C4-2B (cell line): Measurements from ENCODE around the gene EMD.
A peak's percentile ranks its signal among the peaks of the same experiment; 100 is the strongest.

Experiments
- H3K27ac ChIP-seq: fragments of 450-650 bp; 2 replicates; pipeline ENCODE4 v1.5.1; 2017
- ZFX ChIP-seq: fragments of 450-650 bp; IDR thresholded peaks from 2 replicates; pipeline ENCODE4 v1.6.1; 2017
- TF ChIP-seq, protein P1 (sequence below): fragments of 450-650 bp; conservative IDR thresholded peaks from 2 replicates; pipeline ENCODE4 v1.5.1; 2017; ENCODE audit warnings: mild to moderate bottlenecking

Gene EMD

DNA sequence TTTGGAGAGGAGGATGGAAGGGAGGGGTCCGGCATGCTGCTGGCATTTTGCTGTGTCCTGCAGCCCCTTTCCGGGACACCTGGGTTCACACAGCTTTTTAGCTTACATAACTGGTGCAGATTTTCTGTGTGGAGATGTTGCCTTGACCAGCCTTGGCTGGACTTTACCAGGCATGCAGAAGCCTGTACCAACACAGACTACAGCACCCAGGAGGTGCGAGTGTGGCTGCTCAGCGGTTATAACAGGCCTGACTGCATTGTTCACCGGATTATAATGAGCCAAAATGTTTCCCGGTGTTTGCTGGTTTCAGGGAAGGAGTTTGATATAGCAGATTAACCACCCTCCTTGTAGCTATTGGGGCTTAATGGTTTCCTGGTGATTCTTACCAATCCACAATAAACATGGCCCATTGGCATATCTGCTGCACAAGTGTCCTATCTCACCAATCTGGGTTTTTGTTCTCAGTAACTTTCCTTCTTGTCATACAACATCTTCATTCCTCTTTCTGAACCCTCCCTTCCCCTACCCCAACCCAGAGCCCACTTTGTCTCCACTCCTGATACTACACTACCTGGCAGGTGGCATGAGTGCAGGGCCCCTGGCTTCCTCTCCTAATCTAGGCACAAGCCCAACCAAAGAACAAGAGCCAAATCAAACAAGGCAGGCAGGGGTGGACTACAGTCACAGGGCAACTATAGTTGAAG is 23.0 kb downstream of the EMD start:
- TF ChIP-seq, protein P1, sequence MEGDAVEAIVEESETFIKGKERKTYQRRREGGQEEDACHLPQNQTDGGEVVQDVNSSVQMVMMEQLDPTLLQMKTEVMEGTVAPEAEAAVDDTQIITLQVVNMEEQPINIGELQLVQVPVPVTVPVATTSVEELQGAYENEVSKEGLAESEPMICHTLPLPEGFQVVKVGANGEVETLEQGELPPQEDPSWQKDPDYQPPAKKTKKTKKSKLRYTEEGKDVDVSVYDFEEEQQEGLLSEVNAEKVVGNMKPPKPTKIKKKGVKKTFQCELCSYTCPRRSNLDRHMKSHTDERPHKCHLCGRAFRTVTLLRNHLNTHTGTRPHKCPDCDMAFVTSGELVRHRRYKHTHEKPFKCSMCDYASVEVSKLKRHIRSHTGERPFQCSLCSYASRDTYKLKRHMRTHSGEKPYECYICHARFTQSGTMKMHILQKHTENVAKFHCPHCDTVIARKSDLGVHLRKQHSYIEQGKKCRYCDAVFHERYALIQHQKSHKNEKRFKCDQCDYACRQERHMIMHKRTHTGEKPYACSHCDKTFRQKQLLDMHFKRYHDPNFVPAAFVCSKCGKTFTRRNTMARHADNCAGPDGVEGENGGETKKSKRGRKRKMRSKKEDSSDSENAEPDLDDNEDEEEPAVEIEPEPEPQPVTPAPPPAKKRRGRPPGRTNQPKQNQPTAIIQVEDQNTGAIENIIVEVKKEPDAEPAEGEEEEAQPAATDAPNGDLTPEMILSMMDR, result no peak
- no peak for TF ChIP-seq ZFX
- peak overlapping the region; percentile 97 for H3K27ac ChIP-seq

GRCh38 chrX:154402622-154403127 is 23.6 kb downstream of the EMD start:
- H3K27ac ChIP-seq, result peak overlapping the region; percentile 97
- TF ChIP-seq, protein P1, result no peak
- TF ChIP-seq ZFX, result no peak

- TF ChIP-seq ZFX, result no peak
- TF ChIP-seq, protein P1, result no peak
Measured at GRCh38 chrX:154403192-154403591, 24.1 kb downstream of the EMD start.

GRCh38 chrX:154403858-154404257 is 24.8 kb downstream of the EMD start:
- no peak for TF ChIP-seq ZFX
- TF ChIP-seq, protein P1, result no peak
- no peak overlapping the region for H3K27ac ChIP-seq

More at GRCh38 chrX:154403192-154403591, 24.1 kb downstream of the EMD start:
- H3K27ac ChIP-seq, result no peak overlapping the region; the same call in 1 of the 2 replicates

- TF ChIP-seq ZFX, result no peak
- H3K27ac ChIP-seq, result no peak overlapping the region
Measured at GRCh38 chrX:154404625-154405192, 25.6 kb downstream of the EMD start.

DNA sequence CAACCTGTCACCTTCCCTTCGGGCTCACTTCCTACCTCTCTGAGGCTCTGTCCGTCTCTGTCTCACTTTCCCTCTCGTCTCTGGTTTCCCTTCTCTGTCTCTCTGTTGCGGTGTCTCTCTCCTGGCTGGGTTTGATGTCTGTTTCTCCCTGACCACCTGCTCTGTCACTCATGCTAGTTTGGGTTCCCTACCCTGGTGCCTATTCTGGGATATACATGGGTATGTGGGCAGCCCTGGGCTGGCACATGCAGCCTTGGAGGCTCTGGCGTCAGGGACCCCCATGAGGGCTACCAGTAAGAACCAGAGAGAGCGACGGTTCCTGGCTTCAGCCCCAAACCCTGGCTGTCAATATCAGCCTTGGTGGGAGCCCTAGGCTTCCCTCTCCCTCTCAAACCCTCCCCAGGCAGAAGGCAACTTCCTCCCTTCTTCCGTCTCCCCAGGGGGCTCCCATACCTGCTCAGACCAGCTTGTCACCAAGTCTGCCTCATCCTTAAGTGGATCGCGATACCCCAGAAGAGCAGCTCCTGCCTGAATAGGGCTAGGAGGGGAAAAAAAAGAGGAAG is 29.6 kb downstream of the EMD start:
- TF ChIP-seq, protein P1, result no peak
- TF ChIP-seq ZFX, result no peak
- no peak overlapping the region for H3K27ac ChIP-seq

DNA sequence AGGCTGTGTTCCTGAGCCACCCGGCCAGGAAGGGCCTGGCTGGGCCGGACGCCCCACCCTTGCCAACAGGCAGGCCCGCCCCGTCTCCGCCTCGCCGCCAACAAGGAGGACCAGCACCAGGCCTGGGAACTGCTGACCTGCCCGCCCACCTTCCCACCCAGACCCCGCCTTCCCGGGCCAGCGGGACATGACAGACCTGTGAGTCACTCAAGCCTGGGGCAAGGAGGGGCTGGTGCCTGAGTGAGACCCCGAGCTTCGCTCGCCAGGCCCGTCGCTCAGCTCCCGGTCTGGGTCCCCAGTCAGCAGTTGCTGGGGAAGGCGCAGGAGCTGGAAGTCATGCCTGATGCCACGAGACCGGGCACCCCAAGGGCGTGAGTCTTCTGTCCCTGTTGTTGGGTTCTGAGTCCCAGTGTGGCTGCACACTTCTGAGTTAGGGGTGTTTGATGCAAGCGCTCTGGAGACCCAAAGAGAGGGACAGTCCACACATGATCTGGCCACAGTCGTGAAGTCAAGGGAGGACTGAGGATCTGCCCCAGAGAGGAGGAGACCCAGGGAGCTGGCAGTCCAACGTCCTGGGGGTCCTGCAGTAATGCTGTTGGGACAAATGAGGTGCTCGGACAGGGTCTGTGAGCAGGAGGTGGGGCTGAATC is 30.3 kb downstream of the EMD start, which contains the start of gene DNASE1L1:
DNASE1L1 (minus strand) TSS at position 33 of the 650 bp plus-strand sequence. CDS start 3,686 bp downstream, outside the sequence.
- TF ChIP-seq, protein P1, result no peak
- no peak within 1 kb of the TSS for H3K27ac ChIP-seq
